ENCODE results near the gene DOCK3.
"Not testable (repeated sequence)": the region's sequence is repeated elsewhere in the genome, so short reads cannot be mapped to it uniquely, and the experiment has no call there.

Gene DOCK3

GRCh38 chr3:50676031-50676705 lies 1.4 kb downstream of the DOCK3 start:
- TF ChIP-seq, protein P1, sequence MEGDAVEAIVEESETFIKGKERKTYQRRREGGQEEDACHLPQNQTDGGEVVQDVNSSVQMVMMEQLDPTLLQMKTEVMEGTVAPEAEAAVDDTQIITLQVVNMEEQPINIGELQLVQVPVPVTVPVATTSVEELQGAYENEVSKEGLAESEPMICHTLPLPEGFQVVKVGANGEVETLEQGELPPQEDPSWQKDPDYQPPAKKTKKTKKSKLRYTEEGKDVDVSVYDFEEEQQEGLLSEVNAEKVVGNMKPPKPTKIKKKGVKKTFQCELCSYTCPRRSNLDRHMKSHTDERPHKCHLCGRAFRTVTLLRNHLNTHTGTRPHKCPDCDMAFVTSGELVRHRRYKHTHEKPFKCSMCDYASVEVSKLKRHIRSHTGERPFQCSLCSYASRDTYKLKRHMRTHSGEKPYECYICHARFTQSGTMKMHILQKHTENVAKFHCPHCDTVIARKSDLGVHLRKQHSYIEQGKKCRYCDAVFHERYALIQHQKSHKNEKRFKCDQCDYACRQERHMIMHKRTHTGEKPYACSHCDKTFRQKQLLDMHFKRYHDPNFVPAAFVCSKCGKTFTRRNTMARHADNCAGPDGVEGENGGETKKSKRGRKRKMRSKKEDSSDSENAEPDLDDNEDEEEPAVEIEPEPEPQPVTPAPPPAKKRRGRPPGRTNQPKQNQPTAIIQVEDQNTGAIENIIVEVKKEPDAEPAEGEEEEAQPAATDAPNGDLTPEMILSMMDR (IDR thresholded peaks at IDR 0.05; ENCODE audit: low read depth, low read length), result no peak

DNA sequence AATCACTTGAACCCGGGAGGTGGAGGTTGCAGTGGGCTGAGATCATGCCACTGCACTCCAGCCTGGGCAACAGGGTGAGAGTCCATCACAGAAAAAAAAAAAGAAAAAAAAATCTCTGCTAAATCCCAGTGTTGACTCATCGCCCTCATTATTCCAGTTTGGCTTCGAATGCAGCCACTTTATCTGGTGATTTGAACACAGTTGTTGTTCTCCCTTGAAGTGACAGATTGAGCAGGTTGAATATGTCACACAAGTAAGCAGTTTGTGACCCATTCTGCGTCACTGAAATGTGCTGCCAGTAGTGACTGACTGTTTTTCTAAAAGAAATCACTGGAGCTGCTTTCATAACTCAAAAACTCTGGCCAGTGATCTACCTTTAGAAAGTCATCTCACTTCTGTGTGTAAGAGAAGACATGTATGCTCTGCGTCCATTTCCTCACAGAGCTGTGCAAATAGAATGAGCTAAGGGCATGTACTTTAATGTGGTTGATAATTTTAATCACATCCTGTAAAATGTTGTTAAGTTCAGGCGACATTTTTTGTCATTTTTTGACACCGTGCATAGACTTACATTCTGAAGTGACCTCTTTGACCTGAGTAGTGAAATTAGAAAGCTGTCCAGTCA lies 12.5 kb downstream of the DOCK3 start:
- H3K4me3 ChIP-seq (ENCODE audit: low read depth, low read length), result no peak overlapping the region
- TF ChIP-seq, protein P1 (IDR thresholded peaks at IDR 0.05; ENCODE audit: low read depth, low read length), result no peak

More at GRCh38 chr3:50676031-50676705, 1.4 kb downstream of the DOCK3 start:
- no peak overlapping the region for H3K4me3 ChIP-seq (ENCODE audit: low read depth, low read length)

GRCh38 chr3:50687916-50688315 lies 13.2 kb downstream of the DOCK3 start:
- TF ChIP-seq, protein P1 (IDR thresholded peaks at IDR 0.05; ENCODE audit: low read depth, low read length), result no peak

GRCh38 chr3:50688602-50689001 lies 13.9 kb downstream of the DOCK3 start:
- not testable (repeated sequence) for H3K4me3 ChIP-seq (ENCODE audit: low read depth, low read length)

More at GRCh38 chr3:50687916-50688315, 13.2 kb downstream of the DOCK3 start:
- no peak overlapping the region for H3K4me3 ChIP-seq (ENCODE audit: low read depth, low read length)

- no peak overlapping the region for H3K4me3 ChIP-seq (ENCODE audit: low read depth, low read length)
- TF ChIP-seq, protein P1 (IDR thresholded peaks at IDR 0.05; ENCODE audit: low read depth, low read length), result no peak
Measured at GRCh38 chr3:50689558-50689957, 14.8 kb downstream of the DOCK3 start.

DNA sequence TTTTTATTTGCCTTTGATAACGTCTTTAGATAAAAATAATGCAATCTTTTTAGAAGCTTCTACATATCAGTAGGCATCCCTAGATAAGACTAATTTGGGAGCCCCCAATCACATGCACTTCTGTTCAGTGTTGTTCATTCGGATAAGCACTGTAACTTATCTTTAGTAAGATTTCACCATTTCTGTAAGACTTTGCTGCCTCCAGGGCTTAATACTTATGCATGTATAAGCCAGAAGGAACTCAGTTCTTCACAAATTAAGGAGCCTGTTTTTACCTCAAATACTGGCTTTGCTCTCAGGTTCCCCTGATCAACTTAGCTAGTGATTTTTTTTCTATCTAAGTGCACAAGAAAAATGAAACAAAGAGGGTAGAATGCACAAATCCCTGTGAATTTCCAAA lies 20.3 kb downstream of the DOCK3 start:
- no peak overlapping the region for H3K4me3 ChIP-seq (ENCODE audit: low read depth, low read length)
- TF ChIP-seq, protein P1 (IDR thresholded peaks at IDR 0.05; ENCODE audit: low read depth, low read length), result no peak

GRCh38 chr3:50696276-50696675 lies 21.5 kb downstream of the DOCK3 start:
- H3K4me3 ChIP-seq (ENCODE audit: low read depth, low read length), result no peak overlapping the region
- TF ChIP-seq, protein P1 (IDR thresholded peaks at IDR 0.05; ENCODE audit: low read depth, low read length), result no peak
